WI38 (cell line): Measurements from ENCODE around the gene NSD1.

Experiments used
- H3K4me3 ChIP-seq: 2 replicates; pipeline ENCODE4 v1.5.1; 2011; ENCODE audit warnings: low read depth, mild to moderate bottlenecking, control low read depth, low read length
- CTCF ChIP-seq: IDR thresholded peaks from 2 replicates; pipeline ENCODE4 v1.5.1; 2012; ENCODE audit warnings: low read depth, mild to moderate bottlenecking, control low read depth, low read length

The NSD1 gene

DNA sequence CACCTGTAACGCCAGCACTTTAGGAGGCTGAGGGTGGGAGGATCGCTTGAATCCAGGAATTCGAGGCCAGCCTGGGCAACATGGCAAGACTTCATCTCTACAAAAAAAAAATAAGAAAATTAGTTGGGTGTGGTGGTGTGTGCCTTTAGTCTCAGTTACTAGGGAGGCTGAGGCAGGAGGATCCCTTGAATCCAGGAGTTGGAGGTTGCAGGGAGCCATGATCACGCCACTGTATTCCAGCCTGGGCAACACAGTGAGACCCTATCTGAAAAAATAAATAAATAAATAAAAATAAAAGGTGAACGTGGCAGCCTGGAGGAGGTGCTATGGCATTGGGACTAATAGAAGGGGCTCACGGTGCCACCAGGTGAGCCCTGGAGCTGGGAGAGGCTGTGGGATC lies 39.8 kb upstream of the NSD1 start:
- TF ChIP-seq CTCF: no peak
- no peak overlapping the region for H3K4me3 ChIP-seq

GRCh38 chr5:177094224-177095087 lies 39.1 kb upstream of the NSD1 start:
- no peak for TF ChIP-seq CTCF

GRCh38 chr5:177095088-177095669 lies 38.4 kb upstream of the NSD1 start:
- H3K4me3 ChIP-seq: no peak overlapping the region
- TF ChIP-seq CTCF: no peak

More at GRCh38 chr5:177094224-177095087, 39.1 kb upstream of the NSD1 start:
- H3K4me3 ChIP-seq: no peak overlapping the region

DNA sequence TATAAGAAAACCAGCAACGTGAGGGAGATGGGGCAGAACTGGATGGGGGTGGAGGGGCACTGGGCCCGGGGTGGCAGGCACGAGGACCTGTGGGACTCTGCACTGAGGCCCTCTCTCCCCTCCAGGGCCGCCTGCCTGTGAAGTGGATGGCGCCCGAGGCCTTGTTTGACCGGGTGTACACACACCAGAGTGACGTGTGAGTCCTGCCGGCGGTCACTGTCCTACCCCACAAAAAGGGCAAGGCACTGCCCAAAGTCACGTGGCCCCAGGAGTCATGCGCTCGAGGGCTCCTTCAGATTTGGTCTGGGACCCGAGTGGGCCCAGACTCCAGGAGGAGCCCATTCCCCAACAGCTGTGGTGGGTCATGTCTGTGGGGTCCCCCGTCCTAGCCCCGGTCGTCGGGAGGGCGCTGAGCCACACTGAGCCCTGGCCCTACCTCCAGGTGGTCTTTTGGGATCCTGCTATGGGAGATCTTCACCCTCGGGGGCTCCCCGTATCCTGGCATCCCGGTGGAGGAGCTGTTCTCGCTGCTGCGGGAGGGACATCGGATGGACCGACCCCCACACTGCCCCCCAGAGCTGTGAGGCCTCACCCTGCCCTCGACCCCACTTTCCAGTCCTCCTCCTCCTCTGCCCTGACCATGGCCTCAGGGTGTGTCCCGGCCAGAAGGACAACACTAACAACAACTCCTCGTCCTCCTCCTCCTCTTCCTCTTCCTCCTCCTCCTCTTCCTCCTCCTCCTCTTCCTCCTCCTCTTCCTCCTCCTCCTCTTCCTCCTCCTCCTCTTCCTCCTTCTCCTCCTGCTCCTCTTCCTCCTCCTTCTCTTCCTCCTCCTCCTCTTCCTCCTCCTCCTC lies 37.2 kb upstream of the NSD1 start:
- H3K4me3 ChIP-seq: no peak overlapping the region
- TF ChIP-seq CTCF: no peak

- no peak overlapping the region for H3K4me3 ChIP-seq
- no peak for TF ChIP-seq CTCF
Measured at GRCh38 chr5:177097016-177097985, 36.3 kb upstream of the NSD1 start.

- no peak for TF ChIP-seq CTCF
- no peak overlapping the region for H3K4me3 ChIP-seq
Measured at GRCh38 chr5:177098120-177098469, 35.5 kb upstream of the NSD1 start.
